ENCODE measurements around the gene TTLL10.

The TTLL10 gene

DNA sequence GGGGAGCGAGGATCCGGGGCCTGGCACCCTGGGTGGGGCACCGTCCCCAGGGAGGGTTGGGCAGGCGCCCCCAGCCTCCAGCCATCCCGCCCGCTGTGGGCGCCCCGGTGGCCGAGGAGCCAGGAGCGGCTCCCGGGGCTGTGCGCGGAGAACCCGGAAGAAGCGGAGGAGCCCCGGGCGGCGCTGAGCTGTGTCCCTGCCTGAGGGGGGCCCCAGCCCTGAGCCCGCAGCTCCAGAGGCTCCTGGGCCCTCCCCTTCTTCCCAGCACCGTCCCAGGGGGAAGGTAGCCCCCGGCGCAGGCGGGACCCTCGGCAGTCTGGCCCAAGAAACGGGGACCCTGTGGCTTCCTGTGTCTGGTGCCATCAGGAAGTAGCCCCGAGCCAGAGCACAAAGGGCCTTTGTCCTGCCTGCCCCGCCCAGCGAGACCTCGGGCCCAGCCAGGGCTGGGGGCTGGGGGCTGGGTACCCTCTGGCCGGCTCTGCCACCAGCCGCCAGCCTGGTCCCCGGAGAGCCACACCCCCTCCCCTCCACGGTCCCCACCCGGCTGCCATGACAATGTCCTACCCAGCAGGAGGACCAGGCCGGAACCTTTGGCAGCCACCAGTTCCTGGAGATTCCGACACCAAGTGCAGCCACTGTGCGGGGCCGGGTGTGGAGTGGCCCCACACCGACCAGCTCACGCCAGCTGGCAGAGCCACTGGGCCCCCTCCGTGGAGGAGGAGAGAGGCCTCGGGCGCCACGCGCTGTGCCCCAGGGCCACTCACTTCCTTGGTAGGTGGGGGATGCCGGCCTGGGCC lies 15.6 kb upstream of the TTLL10 start:
- peak; percentile 15 for DNase-seq

DNA sequence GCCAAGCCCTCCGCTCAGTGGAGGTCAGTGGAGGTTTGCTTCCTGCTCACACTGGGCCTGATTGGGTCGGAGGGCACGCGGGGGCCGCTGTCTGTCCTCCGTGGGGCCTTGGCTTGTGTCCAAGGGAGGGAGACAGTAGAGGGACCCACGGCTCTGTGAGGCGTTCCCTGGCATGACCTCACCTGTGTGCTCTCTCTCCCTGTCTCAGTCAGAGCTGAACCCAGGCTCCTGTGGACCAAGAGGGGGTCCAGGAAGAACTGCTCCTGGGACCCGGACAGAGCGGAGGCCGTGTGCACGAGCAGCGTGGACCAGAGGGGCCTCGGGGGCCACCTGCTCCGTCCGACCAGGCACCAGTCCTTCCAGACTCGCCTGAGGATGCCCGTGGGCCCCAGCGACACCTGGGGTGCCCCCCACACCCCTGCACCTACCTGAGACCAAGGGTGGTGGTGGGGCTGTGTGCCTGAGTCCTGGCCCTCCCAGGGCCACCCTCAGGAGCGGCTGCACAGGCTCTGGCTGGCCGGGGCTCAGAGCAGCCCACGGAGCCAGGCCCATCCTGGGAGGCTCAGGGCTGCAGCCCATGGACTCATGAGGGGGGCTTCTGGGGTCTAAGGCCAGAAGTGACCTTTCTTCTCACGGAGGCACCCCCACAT lies 13.3 kb upstream of the TTLL10 start:
- no peak for DNase-seq

GRCh38 chr1:1161078-1161682 lies 12.5 kb upstream of the TTLL10 start:
- no peak for DNase-seq

- no peak for DNase-seq
These were observed 12.0 kb upstream of the TTLL10 start for GRCh38 chr1:1161683-1162079.

DNA sequence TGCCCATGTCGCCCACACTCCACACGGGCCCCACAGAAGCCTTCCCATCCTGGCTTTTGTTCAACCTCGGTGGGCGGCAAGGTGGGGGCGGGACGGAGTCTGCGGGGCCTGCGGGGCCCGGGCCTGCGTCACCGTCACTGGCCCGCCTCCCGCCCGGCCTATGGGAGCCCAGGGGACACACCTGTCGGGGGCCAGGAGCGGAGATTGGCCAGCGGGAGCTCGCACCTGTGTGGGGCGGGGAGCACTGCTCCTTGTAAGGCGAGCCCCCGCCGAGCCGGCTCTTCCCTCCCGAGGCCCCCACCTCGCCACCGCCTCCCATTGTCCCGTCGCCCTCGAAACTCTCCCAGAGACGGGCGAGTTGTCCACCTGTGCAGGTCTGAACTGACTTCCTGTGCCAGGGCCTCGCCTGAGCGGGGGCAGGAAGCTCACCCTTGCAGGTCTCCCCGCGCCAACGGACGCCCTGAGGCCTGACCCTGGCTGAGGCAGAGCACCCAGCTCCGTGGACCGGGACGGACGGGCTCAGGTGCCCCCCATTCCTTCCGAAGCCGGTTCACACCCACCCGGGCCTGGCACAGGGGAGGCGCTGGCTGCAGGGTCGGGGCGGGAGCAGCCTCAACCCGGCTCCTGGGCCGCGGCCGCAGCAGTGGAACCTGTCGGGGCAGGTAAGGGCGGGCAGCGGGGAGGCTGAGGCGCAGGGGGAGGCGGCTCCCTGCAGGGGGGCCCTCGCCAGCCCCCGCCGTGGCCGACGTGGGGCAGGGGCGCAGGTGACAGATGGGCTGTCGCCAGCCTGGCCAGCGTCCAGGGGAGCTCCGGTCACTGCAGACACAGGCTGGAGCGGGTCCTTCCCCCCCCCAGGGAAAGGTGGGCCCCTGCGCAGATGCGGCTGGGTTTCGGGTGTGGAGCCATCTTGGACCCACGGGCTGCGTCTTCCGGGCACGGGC lies 10.8 kb upstream of the TTLL10 start:
- no peak for DNase-seq

- DNase-seq = no peak
These were observed 10.1 kb upstream of the TTLL10 start for GRCh38 chr1:1163538-1164070.

DNA sequence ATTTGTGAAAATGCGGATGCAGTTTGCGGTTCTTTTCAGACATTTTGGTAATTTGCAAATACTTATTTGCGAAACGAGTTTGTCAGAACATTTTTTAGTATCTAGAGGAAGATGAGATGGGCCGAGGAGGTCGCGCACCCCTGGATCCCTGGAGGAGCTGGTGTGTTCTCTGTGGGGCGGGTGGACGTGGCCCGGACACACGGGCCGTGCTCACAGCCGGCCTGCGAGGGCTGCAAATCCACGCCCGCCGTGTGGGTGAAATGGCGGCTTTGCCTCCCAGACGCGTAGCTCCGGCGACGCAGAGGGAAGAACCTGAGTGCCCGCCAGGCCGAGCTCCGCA lies 9.3 kb upstream of the TTLL10 start:
- no peak for DNase-seq

- no peak for DNase-seq
These were observed 8.8 kb upstream of the TTLL10 start for GRCh38 chr1:1164701-1165451.

GRCh38 chr1:1165485-1165884 lies 8.2 kb upstream of the TTLL10 start:
- DNase-seq = no peak

GRCh38 chr1:1165900-1166421 lies 7.7 kb upstream of the TTLL10 start:
- DNase-seq = no peak

GRCh38 chr1:1166642-1167397 lies 6.9 kb upstream of the TTLL10 start:
- DNase-seq = no peak

- no peak for DNase-seq
These were observed 6.3 kb upstream of the TTLL10 start for GRCh38 chr1:1167398-1167821.

GRCh38 chr1:1167841-1168450 lies 5.7 kb upstream of the TTLL10 start:
- DNase-seq = no peak

DNA sequence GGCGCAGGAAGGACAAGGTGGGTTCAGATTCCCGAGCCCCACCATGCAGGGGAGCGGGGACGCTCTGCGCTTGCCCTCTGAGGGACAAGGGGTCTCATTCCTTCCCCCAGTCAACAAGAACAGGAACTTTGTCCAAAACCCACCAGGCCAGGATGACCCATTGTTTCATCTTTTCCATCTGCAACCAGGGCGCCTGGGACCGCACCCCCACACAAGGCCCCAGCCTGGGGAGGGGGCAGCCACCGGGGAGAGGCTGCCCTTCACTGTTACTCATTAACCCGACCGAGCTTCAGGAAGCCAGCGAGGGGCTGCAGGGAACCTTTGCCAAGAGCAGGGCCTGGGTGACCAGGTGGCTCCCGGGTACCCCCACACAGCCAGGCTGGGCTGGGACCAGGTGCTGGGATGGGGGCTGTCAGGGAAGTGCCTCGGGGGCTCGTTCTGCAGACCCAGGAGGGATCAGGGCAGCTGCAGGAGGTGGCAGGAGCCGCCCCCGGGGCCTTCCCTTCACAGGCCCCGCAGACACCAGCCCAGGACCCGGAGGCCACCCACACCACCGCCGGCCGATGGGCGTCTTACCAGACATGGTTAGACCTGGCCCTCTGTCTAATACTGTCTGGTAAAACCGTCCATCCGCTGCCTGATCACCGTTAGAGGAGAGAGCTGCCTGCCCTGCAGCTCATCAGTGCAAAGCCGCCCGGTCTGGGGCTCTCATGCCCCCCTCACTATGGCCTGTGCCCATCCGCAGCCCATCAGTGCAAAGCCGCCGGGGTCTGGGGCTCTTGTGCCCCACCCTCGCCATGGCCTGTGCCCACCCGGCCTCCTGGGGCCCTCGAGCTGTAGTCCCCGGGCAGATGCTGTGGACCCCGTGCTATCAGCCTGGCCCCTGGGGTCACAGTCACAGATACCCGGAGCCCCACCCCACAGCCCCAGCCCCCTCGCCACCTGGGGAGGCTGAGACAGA lies 4.9 kb upstream of the TTLL10 start:
- DNase-seq = no peak

- DNase-seq = no peak
These were observed 4.1 kb upstream of the TTLL10 start for GRCh38 chr1:1169429-1170214.

- DNase-seq = no peak
These were observed 3.2 kb upstream of the TTLL10 start for GRCh38 chr1:1170215-1171091.

- no peak for DNase-seq
These were observed 2.5 kb upstream of the TTLL10 start for GRCh38 chr1:1171161-1171545.
